ENCODE data around the gene TMEM121B.

DNA sequence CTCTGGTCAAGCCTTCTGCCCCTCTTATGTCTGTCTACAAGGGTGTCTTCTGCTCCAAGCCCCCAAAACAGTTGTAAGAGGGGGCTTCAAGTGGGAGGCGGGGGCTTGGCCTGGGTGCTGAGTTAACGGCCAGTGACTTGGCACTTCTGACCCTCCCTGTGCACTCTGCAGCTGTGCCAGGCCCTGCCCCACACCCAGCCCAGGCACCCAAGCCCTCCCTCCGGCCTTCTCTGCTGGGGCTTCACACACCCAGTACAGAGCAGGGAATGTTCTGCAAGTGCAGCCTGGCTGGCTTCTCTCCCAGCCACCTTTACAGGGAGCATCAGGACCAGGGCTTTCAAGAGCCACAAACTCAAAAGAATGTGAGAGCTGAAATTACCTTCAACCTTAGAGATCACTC, 3.8 kb downstream of the TMEM121B start:
- no peak for TF ChIP-seq TEAD4 (IDR thresholded peaks at IDR 0.05)
- TF ChIP-seq, protein P1, sequence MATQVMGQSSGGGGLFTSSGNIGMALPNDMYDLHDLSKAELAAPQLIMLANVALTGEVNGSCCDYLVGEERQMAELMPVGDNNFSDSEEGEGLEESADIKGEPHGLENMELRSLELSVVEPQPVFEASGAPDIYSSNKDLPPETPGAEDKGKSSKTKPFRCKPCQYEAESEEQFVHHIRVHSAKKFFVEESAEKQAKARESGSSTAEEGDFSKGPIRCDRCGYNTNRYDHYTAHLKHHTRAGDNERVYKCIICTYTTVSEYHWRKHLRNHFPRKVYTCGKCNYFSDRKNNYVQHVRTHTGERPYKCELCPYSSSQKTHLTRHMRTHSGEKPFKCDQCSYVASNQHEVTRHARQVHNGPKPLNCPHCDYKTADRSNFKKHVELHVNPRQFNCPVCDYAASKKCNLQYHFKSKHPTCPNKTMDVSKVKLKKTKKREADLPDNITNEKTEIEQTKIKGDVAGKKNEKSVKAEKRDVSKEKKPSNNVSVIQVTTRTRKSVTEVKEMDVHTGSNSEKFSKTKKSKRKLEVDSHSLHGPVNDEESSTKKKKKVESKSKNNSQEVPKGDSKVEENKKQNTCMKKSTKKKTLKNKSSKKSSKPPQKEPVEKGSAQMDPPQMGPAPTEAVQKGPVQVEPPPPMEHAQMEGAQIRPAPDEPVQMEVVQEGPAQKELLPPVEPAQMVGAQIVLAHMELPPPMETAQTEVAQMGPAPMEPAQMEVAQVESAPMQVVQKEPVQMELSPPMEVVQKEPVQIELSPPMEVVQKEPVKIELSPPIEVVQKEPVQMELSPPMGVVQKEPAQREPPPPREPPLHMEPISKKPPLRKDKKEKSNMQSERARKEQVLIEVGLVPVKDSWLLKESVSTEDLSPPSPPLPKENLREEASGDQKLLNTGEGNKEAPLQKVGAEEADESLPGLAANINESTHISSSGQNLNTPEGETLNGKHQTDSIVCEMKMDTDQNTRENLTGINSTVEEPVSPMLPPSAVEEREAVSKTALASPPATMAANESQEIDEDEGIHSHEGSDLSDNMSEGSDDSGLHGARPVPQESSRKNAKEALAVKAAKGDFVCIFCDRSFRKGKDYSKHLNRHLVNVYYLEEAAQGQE (IDR thresholded peaks at IDR 0.05; ENCODE audit: low read depth) = no peak
